HCEC 1CT (cell line): ENCODE results near the gene SLC51A.
"Not testable (repeated sequence)": the region's sequence is repeated elsewhere in the genome, so short reads cannot be mapped to it uniquely, and the experiment has no call there.

Experiments used
- DNase-seq: peaks from one replicate; pipeline ENCODE4 v3.0.0-alpha.2; 2017

SLC51A gene

GRCh38 chr3:196216089-196216564 lies at the start of gene SLC51A:
TSS of gene SLC51A (plus strand) at chr3:196216534. CDS start at chr3:196216713, 179 bp downstream.
- DNase-seq, result no peak

GRCh38 chr3:196166741-196167140 lies 49.6 kb upstream of the SLC51A start:
- DNase-seq, result no peak

DNA sequence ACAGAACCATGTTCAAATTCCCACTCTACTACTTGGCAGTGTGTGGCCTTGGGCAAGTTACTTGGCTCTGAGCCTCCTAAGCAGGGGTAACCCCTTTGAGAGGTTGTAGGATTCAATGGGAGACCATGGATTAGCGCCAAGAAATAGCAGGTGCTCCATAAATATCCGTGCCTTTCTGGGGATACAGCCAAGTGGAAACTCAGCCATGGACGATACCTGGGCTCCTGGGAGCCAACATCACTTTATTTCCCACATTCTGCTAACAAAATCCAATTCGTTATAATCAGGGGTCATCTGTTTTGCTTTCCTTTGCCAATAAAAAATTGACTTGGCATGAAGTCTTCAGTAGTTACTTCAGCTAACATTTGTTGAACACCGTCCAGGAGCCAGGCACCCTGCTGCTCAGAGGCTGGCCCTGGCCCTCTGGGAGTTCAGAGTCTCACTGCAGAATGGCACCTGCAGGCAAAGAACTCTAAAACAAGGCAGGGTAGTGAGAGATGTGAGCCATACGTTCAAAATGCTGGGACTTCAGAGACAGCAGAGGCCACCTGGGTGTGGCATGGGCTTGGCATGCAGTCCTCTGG lies 47.4 kb upstream of the SLC51A start:
- DNase-seq, result no peak

DNA sequence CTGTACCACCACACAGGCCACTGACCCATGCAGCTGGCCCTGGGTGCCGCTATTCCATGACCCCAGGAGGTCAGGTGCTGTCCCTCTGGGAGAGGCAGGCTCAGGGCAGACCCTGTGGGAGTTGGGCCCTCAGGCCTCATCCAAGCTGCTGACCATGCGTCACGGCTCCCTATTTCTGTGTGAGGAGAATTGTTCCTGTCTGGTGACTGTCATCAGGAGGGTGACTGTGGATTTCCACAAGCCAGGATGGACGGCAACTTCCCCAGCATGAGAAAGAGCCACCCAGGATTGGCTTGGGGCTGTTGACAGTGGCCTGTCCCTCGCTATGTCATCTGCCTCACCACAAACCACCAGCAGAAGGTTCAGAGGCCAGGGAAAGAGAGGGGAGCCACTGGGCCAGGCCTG lies 46.5 kb upstream of the SLC51A start:
- DNase-seq, result no peak

GRCh38 chr3:196170296-196170695 lies 46.0 kb upstream of the SLC51A start:
- not testable (repeated sequence) for DNase-seq

DNA sequence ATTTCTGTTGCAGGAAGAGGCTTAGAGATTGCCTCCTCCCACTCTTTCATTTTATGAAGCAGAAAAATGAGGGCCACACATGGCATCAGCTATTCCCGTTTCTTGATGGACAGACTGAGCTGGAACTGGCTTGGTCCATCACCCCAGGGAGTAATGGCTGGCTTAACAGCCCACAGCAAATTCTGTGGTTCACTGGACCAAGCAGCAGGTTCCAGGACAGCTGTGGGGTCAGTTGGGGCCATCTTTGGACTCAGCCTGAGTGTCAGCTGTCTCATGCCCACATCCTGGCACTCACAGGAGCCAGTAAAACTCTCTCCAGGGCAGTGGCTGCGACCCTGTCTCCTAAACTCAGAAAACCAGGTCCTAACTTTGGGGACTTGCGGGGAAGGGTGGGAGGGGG lies 41.7 kb upstream of the SLC51A start:
- DNase-seq, result no peak

DNA sequence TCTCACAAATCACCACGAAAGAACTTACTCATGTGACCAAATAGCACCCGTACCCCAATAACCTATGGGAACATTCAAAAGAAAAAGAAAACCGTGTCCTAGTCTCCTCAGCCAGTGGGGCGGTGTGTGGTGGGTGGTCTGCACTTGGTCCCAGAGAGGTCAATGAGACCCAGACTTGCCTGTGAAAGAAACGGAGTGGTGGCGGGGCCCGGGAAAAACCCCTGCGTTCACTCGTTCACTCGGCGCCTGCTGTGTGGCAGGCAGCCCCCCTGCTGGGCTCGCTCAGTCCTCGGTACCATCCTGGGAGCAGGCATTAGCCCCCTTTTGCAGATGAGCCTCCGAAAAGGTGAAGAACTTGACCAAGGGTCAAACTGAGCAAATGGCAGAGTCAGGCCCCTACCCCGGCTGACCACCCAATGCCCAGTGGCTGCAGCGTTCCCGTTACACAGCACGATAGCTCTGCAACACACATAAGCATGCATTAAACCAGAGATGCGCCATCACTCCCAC lies 41.2 kb upstream of the SLC51A start:
- DNase-seq, result no peak

GRCh38 chr3:196175722-196176121 lies 40.6 kb upstream of the SLC51A start:
- no peak for DNase-seq

GRCh38 chr3:196177567-196177966 lies 38.8 kb upstream of the SLC51A start:
- no peak for DNase-seq

DNA sequence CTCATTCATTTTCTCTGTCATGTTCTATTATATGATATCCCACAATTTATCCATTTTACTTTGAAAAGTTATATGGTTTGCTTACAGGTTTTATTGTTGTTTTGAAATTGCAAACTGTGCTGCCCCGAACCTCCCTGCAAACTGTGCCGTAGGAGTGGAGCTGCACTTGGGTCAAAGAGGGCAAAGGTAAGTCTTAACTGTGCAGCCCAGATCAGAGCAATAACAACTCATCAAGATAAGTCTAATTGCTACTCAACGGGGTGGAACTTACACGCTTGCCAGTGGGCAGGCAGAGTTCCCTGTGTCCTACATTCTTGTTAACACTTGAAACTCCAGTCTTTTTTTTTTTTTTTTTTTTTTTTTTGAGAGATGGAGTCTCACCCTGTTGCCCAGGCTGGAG lies 38.4 kb upstream of the SLC51A start:
- DNase-seq, result no peak

GRCh38 chr3:196178993-196179379 lies 37.3 kb upstream of the SLC51A start:
- DNase-seq, result no peak

- DNase-seq, result peak; percentile 66
These were observed 36.7 kb upstream of the SLC51A start for GRCh38 chr3:196179380-196180308.

DNA sequence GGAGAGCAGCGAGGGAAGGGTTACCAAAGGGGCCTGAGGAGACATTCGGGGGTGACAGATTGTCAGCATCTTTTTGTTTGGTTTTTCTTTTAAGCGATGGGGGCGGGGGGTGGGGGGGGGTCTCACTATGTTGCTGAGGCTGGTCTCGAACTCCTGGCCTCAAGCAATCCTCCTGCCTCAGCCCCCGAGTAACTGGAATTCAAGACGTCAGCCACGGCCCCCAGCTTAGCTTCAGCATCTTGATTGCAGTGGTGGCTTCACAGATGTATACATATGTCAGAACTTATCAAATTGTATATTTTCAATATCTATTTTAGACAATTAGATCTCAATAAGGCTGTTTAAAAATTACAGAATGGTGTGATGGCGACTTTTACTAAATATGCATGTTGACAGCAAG lies 36.0 kb upstream of the SLC51A start:
- no peak for DNase-seq

DNA sequence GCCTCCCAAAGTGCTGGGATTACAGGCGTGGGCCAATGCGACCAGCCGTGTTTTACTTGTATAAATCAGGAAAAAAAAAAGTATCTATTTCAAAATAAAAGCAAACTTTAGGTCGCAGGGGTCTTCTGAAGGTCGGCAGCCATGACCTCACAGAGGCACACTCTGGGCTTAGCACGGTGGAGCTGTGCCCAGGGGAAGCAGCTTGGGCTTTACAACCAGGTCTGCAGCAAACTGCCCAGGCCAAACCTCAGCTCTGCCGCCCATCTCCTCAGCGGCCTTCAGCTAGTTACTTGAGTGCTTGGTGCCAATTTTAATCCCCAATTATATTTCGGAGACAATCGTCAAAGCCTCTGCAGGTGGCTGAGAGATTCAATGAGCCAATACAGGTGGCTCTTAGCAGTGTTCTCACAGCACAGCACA lies 35.2 kb upstream of the SLC51A start:
- DNase-seq, result no peak

DNA sequence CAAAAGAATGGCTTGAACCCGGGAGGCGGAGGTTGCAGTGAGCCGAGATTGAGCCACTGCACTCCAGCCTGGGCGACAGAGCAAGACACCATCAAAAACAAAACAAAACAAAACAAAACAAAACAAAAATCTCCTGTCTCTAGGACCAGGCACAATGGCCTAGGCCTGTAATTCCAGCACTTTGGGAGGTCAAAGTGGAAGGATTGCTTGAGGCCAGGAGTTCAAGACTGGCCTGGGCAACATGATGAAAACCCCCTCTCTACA lies 32.2 kb upstream of the SLC51A start:
- DNase-seq, result not testable (repeated sequence)

DNA sequence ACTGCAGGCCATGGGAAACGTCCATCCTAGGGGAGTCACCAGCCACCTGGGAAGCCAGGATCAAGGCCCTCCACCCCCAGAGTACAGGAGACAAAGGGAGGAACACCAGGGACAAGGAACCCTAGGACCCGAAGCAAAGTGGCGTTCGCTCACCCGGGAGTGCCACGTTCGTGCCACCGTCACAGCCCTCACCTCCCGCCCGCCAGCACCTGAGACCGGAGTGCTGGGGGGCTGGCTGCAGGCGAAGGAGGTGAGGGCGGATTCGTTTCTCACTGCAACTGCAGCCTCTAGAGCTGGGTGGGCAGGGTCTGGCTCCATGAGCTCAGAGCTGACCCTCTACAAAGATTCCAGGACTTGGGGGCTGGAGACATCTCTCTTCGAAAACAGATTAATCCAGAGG lies 31.5 kb upstream of the SLC51A start:
- DNase-seq, result no peak

GRCh38 chr3:196186651-196187573 lies 29.4 kb upstream of the SLC51A start:
- no peak for DNase-seq

DNA sequence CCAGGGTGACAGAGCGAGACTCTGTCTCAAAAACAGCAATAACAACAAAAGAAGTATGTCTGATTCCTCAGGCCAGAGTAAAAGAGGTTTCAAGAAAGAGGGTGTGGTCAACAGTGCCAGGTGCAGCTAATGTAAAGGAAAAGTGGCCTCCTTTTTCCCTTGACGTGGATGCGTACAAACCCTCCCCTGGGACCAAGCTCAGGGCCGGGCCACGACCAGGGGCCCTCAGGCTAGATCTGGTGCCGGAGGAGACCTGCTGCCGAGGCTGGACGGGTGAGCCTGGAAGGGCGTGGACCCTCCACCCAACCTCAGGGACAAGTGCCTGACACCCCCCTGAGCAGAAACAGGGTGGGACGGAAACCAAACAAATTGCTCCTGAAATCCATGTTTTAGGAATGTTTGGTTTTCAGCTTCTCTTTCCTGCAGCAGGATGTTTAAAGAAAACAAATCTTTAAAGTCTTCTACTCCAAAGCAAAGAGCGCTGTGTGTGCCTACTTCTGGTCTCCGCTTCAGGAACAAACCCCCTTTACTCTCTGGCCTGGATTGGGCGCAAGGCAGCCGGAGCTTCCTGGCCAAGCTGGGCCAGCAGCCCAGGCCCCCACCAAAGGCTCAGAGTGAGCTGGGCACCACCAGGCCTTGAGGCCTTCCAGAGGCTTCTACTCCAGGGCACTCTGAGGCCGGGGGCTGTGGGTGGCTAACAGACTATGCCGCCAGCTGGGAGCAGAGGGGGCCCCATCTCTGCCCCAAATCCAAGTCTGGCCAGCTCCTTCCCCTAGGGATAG lies 26.6 kb upstream of the SLC51A start:
- DNase-seq, result no peak

DNA sequence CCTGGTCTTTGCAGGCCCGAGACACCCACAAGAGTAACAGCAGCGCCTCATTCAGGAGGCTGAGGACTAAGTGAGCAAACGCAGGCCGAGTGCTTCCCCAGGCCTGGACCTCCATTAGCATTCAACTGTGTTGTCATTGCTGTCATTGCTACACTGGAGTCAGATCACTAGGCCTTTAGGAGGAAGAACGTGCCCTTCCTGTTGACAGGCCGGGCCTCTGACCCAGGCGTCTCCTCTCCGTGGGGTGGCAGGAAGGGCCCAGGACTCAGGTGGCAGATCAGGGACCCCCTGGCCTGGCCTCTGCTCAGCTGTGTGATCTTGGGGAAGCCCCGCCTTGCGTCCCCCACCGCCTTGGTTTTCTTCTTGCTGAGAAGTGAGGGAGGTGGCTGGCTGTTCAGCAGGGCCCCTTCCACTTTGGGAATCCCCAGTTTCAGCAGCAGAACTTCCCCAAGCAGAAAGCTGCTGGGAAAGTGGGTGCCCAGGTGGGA lies 24.3 kb upstream of the SLC51A start:
- no peak for DNase-seq

DNA sequence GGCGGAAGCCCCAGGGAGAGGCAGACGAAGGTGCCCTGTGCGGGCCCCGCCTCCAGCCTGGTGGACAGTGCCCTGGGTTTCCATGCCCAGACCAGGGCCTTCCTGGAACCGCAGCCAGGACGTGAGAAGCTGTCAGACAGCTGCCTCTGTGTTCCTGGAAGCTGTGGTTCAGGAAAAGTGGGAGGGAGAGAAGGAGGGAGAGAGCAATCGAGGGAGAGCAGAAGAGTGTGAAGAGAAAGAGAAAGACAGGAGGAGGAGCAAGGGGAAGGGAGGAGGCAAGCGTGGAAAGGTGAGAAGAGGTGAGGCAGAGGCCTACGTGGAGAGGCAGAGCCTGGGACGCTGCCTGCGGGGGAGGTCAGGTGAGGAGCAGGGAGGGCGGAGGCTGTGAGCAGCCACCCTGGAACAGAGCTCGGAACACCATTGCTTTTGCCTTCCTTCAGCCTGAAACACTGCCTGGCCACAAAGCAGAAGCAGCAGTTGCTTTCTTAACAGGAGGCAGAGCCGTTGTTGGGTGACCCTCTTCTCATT lies 23.7 kb upstream of the SLC51A start:
- DNase-seq, result no peak

- DNase-seq, result no peak
These were observed 23.1 kb upstream of the SLC51A start for GRCh38 chr3:196193133-196193735.
